SW 1271 (cell line): ENCODE measurements around the gene FAM222A.
A peak's percentile ranks its signal among the peaks of the same experiment; 100 is the strongest.

Source experiments
- DNase-seq, 2 experiments: peaks; one replicate each; lab custom pipeline; 2025; lab: John Stamatoyannopoulos, UW

Gene FAM222A

GRCh38 chr12:109713187-109714070 is at the start of gene FAM222A:
TSS of gene FAM222A (plus strand) at chr12:109713825. CDS start at chr12:109744147, 30,322 bp downstream.
- peak; percentile 80 to 94 for DNase-seq

GRCh38 chr12:109664402-109664801 is 49.2 kb upstream of the FAM222A start:
- no peak for DNase-seq

GRCh38 chr12:109666068-109666467 is 47.6 kb upstream of the FAM222A start:
- no peak for DNase-seq

GRCh38 chr12:109670731-109671130 is 42.9 kb upstream of the FAM222A start:
- no peak for DNase-seq

- no peak for DNase-seq
Observed at GRCh38 chr12:109671502-109671901, 42.1 kb upstream of the FAM222A start.

DNA sequence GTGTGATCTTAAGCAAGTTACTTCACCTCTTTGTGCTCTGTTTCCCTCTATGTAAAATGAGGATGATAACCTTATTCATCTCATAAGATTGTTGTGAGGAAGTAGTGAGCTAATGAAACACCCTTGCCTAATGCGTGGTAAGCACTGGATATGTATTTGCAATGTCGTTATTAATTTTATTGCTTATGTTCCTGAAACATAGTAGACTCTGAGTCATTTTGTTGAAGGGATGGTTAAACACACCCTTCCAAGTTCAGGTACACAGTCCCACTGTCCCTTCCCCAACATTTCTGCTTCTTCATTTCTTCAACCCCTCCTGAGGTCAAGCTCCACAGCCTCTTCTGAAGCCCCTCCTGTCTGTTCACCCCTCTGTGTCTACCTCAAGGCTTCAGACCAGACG is 40.2 kb upstream of the FAM222A start:
- DNase-seq: no peak

DNA sequence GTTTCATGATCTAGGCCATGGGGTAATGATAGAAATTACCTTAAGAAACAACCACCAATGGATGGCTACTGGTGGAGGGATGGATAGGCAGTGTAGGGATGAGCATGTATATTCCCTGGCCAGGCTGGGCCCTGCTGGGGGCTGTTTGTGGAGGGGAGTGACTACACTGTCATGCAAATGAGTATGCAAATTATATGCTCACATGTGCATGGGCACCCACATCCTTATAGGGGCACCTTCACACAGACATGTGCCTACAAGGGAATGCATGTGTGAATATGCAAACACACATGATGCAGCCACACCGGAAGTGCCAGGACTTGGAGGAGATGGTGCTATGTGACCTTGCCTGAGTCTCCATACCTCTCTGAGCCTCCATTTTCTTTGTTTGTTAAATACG is 39.7 kb upstream of the FAM222A start:
- no peak for DNase-seq

- no peak for DNase-seq
Observed at GRCh38 chr12:109675411-109675810, 38.2 kb upstream of the FAM222A start.

GRCh38 chr12:109677279-109677691 is 36.3 kb upstream of the FAM222A start:
- DNase-seq: no peak

GRCh38 chr12:109678719-109679118 is 34.9 kb upstream of the FAM222A start:
- no peak for DNase-seq

DNA sequence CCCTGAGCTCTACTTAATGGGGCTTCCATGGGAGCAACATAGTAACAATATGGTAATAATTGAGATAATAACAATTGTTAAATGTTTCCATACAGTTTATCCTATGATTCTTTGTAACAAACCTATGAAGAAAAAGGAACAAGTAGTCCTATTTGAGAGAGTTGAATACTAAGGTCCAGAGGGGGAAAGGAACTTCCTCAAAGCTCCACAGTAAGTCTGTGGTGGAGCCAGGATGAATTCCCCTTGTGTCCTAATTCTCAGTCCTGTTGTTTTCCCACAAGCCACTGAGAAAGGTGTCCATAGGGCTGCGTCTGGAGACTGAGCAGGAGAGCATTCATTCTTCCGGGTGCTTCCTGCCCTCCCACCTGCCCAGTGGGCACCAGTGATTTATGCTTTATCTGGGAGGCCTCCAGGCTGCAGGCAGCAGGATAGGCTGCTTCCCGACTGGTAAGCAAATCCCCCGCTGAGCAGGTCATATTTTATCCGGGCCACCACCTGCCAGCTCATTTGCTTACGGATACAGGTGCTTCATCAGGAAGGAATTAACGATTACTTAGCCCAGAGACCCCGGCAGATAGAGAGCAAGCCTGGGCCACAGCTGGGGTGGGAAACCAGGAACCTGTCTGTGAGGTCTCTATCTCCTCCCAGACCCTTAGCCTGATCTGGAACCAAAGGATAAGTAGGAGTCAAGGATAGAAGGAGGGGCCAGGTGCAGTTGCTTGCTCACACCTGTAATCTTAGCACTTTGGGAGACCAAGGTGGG is 33.9 kb upstream of the FAM222A start:
- DNase-seq: no peak

DNA sequence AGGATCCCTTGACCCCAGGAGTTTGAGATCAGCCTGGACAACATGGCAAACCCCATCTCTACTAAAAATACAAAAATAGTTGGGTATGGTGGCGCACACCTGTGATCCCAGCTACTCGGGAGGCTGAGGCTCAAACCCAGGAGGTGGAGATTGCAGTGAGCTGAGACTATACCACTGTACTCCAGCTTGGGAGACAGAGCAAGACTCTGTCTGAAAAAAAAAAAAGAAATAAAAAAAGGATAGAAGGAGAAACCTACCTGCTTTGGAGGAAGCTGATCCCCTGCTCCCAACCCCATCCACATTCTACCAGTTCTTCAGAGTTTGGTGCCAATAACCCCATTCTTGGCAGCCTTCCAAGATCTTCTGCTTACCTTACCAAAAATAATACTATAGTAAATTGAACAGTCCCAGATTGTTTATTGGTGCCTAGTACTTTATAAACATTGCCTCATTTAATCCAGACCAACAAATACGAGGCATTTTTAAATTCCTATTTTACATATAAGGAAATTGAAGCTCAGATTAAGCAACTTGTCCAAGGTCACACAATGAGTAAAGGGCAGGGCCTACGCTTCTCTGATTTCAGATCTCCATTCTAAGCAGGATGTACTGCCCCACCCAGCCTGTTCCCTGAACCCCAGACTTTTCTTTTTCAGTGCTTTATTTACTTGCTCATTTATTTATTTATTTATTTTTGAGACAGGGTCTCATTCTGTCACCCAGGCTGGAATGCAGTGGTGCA is 33.2 kb upstream of the FAM222A start:
- no peak for DNase-seq

DNA sequence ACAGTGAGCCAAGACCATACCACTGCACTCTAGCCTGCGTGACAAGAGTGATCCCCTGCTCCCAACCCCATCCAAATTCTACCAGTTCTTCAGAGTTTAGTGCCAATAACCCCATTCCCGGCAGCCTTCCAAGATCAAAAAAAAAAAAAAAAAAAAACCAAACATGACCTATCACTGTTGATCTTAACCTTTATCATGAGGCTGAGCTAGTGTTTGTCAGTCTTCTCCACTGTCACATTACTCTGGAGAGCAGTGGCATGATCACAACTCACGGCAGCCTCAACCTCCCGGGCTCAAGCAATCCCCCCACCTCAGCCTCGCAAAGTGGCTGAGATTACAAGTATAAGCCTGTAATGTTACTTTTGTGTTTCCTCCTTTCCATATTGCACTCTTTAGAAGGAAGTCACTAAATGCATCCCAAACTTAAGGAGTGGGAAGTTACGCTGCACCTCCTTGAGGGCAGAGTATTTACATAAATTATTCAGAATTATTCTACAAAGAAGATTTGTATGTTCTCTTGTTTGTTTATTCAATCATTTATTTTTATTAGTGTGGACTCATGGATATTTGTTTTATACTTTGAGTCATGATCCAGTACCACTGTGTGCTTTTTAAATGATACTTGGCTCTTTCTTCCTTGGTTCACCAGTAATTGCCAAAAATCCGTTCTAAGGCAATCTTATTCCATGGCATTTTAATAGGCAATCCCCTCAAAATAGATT is 31.5 kb upstream of the FAM222A start:
- DNase-seq: no peak

DNA sequence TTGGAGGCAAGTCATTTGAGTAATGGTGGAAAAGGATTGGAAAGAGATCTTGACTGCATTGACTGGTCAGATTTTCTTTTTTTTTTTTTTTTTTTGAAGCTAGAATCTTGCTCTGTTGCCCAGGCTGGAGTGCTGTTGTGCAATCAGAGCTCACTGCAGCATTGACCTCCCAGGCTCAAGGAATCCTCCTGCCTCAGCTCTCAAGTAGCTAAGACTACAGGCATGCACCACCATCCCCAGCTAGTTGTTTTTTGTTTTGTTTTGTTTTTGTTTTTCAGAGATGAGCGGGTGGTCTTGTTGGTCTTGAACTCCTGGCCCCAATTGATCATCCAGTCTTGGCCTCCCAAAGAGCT is 30.9 kb upstream of the FAM222A start:
- no peak for DNase-seq

- DNase-seq: no peak
Observed at GRCh38 chr12:109683316-109683715, 30.3 kb upstream of the FAM222A start.

DNA sequence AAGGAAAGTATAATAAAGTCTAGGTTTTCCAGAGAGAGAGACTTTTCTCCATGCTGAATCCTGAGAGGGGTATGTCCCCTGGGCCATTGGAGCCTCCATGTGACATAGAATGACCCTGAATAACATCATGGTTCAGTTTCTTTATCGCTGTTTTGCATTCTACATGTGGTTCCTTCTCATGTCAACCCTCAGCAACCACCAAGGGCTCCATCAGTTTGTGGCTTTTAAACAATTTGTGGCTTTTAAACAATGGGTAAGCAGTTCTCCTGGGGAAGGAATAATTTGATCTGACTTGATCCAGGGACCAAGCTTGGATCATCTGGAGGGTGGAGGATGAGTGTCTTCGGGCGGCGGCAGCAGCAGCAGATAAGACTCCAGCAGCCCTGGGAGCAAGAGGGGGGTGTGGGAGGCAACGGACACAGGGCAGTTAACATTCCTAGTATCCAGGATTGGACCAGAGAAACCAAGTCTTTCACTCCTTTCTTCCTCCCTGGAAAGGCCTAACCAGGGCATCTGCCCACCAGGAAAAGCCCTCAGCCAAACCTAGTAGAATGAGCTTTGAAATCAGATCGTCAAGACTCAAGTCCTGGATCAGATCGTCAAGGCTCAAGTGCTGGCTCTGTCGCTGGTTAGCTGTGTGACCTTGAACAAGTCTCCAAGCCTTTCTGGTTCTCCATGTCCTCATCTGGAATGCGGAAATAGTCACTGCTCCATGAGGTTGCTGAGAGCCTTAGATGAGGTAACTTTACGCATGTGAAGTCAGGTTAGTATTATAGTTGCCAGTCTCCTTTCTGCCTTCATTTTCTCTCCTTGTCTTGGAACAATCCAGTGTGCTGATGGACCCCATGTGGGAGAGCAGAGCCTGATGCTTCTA is 27.8 kb upstream of the FAM222A start:
- no peak for DNase-seq

DNA sequence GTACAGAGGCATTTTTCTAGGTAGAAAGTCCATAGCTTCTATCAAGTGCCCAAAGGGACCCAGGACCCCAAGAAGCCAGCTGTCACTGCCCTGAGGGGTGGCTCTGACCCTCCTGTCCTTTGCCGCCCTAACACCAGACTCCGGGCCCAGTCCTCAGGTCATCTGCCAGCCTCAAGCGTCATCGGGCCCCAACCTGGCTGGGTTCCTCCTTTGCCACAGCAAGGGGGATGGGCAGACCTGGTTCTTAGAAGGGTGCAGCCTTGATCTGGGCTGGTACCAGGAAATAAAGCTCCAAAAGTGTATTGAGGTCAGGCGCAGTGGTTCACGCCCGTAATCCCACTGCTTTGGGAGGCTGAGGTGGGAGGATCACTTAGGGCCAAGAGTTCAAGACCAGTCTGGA is 27.1 kb upstream of the FAM222A start:
- no peak for DNase-seq

GRCh38 chr12:109687250-109687649 is 26.4 kb upstream of the FAM222A start:
- DNase-seq: no peak

DNA sequence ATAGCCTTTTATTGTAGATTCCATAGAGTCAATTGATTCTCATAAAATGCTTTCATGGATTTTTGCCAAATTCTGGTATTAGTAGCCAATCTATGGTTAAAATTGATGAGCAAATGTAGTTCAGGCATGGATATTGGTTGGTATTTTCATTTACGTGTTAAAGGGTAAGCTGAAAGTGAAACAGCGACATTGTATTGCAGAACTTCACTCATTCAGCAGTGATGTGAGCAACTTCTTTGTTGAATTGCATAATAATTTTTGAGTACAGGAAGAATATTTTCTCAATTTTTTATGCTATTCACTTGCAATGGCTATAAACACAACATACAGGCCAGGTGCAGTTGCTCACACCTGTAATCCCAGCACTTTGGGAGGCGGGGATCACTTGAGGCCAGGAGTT is 24.2 kb upstream of the FAM222A start:
- DNase-seq: no peak

DNA sequence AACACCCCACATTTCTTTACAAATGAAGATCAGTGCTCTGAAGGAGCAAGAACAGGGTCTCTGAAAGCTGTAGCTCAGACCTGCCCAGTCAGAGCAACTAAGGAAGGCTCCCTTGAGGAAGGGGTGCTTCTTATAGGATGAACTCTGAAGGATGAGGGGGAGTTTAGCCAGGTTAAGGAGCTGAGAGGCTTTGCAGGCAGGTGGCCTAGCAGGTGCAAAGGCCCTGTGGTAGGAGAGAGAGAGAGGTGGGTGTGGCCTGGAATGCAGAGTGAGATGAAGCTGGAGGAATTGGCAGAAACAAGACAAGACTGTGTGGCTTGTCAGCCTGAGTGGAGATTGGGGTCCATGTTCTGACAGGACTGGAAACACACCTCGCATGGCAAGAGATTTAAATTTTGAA is 20.5 kb upstream of the FAM222A start:
- DNase-seq: no peak
